ENCODE measurements around the gene NCL. TPM values are rescaled to one million over a fixed set of nuclear protein-coding genes. Genes with fewer than 3 reads are reported as not detected.

The NCL gene, protein sequence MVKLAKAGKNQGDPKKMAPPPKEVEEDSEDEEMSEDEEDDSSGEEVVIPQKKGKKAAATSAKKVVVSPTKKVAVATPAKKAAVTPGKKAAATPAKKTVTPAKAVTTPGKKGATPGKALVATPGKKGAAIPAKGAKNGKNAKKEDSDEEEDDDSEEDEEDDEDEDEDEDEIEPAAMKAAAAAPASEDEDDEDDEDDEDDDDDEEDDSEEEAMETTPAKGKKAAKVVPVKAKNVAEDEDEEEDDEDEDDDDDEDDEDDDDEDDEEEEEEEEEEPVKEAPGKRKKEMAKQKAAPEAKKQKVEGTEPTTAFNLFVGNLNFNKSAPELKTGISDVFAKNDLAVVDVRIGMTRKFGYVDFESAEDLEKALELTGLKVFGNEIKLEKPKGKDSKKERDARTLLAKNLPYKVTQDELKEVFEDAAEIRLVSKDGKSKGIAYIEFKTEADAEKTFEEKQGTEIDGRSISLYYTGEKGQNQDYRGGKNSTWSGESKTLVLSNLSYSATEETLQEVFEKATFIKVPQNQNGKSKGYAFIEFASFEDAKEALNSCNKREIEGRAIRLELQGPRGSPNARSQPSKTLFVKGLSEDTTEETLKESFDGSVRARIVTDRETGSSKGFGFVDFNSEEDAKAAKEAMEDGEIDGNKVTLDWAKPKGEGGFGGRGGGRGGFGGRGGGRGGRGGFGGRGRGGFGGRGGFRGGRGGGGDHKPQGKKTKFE
- total RNA-seq: 117 and 198 TPM in 2 replicates

DNA sequence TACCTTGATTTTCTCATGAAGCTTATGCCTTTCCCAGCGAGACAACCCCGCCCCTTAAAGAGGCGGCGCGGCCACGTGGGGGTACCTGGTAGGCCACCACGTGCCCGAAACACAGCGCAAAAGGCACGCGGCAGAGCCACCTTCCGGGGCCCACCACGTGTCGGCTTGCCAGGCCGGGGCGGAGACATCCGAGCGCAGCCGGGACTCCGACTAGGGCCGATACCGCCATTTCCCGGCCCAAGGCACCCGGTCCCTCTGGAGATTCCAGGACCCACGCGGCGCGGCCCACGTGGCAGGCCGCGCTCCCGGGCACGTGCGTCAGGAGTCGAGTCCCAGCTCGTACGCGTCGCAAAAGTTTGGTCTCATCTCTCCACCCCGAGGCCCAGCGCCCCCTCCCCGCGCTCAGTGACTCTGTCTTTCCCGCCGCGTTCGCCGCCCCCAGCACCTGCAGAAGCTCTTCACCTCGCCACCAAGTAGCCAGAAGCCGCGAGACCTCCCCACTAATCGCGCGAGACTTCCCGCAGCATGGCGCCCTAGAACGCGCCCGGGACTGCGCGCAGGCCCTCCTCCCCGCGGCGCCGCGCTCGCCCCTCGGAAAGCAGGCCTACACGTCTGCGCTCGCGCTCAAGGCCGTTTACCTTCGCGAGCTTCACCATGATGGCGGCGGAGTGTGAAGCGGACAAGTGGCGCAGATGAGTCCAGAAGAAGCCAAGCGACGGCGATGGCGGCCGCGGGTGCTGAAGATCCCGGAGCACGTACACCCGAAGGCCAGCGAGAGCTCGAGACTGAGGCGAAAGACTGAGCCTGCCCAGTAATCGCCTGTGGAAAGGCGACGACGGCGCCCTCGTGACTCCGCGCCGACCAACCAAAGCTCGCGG is at the start of gene NCL:
NCL (minus strand) TSS at position 787 of the 878 bp plus-strand sequence; CDS start at position 656, 131 bp downstream.

Other genes starting within 250 kb of the NCL start
- gene B3GNT7, start 68.8 kb downstream of the NCL start, total RNA-seq: under 0.01 and 0.18 TPM in 2 replicates
- not detected in 2 replicates for gene NMUR1, start 66.0 kb upstream of the NCL start, total RNA-seq
- not detected in 2 replicates for gene TEX44, start 128.4 kb upstream of the NCL start, total RNA-seq
- 522 and 581 TPM in 2 replicates for gene PTMA, start 244.0 kb upstream of the NCL start, total RNA-seq

Data from smooth muscle cell of bladder (primary cell).